Right ventricle myocardium superior (tissue), 1 donor: ENCODE data around the gene TTC3. TPM values are rescaled to one million over a fixed set of nuclear protein-coding genes. Genes with fewer than 3 reads are reported as not detected.
A peak's percentile ranks its signal among the peaks of the same experiment; 100 is the strongest.

Experiments used
- ATAC-seq: fragments of 200-7000 bp; cut with Tn5 transposase; one replicate; pipeline ENCODE4 v1.9.1; 2020; ENCODE audit warnings: mild to moderate bottlenecking; ENCODE audit not compliant: poor library complexity
- DNase-seq: peaks from one replicate; pipeline ENCODE4 v3.0.0-alpha.2; 2020
- intact Hi-C: fragments of 100-400 bp; cut with DNase I; formaldehyde crosslinking; loops from one replicate; pipeline ENCODE4 v1.11.2; 2022
- total RNA-seq: library from RNA; stranded (reverse); fragmentation: NEBNext Ultra II Directional; extraction: Animal tissue kit (Norgen Biotek cat#: 25700); gene quantifications from one replicate; pipeline ENCODE4 v1.2.1, GENCODE V29; 2021
- donor health status: DM: no; HTN: yes; CAD: no; lungs with severe emphysema.

TTC3 gene
- total RNA-seq, 1 donor from 2014 or later, result 36.3 TPM

DNA sequence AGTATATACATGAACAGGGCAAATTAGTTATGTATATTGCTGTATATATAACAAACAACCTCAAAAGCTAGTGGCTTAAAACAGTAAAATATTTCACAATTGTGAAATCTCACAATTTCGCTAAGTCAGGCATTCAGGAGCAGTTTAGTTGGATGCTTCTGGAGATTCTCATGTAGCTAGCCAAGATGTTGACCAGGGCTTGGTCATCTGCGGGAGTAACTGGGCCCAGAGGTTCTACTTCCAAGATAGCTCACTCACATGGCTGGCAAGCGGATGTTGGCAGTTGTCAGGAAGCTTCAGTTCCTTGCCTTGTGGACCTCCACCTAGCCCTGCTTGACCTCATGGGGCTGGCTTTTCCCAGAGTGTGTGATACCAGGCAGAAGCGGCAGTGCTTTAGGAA, 95.6 kb downstream of the TTC3 start:
- DNase-seq (no peak), ATAC-seq (no peak)
- intact Hi-C loops, result no loop called here

GRCh38 chr21:37172646-37173045, 99.6 kb downstream of the TTC3 start:
- intact Hi-C loops, result no loop called here
- DNase-seq, result no peak
- ATAC-seq, result no peak

- intact Hi-C loops, result no loop called here
- DNase-seq, result no peak
- no peak for ATAC-seq
These were observed 103.7 kb downstream of the TTC3 start for GRCh38 chr21:37176716-37177115.

DNA sequence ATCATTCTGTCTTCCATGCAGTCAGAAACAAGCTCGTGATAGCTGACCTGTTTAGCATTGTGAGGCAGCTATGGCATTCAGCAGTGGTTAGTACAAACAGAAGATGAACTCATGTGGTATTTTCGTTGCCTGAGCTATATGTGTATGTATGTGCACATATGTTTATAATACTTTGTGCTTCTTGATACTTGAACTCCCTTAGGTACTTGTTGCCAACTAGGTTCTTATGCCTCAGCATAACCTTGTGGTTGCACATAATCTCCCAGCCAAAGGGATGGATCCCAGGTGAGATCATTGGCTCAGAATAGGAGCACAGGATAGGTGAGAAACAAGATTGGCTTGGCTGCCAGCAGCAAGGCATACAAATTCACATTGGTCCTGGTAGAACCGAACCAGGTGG, 108.0 kb downstream of the TTC3 start:
- DNase-seq, result no peak
- ATAC-seq, result peak; percentile 29
- intact Hi-C loops, result no loop called here

- no peak for ATAC-seq
- intact Hi-C loops, result no loop called here
These were observed 109.2 kb downstream of the TTC3 start for GRCh38 chr21:37182222-37182621.

DNA sequence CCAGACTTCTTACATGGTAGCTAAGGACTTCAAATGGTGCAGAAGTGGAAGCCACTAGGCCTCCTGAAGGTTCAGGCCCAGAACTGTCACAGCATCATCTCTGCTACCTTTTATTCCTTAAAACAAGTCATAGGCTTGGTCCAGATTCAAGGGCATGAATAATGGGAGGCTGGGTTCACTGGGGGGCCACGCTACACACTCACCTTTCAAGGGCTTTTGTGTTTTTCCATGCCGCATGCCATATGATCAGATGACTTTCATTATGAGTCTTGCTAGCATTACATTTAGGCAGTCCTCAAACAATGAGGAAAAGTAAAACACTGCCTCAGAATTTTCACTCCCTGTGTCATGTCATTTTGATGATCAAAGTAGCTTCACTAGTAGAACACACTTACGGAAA, 110.7 kb downstream of the TTC3 start:
- DNase-seq (no peak), ATAC-seq (no peak)
- intact Hi-C loops, result no loop called here

More at GRCh38 chr21:37182222-37182621, 109.2 kb downstream of the TTC3 start:
- DNase-seq, result no peak

- ATAC-seq (no peak), DNase-seq (no peak)
- intact Hi-C loops, result no loop called here
These were observed 111.9 kb downstream of the TTC3 start for GRCh38 chr21:37184784-37185593.

GRCh38 chr21:37186983-37187382, 113.9 kb downstream of the TTC3 start:
- intact Hi-C loops, result no loop called here
- DNase-seq (no peak), ATAC-seq (no peak)

DNA sequence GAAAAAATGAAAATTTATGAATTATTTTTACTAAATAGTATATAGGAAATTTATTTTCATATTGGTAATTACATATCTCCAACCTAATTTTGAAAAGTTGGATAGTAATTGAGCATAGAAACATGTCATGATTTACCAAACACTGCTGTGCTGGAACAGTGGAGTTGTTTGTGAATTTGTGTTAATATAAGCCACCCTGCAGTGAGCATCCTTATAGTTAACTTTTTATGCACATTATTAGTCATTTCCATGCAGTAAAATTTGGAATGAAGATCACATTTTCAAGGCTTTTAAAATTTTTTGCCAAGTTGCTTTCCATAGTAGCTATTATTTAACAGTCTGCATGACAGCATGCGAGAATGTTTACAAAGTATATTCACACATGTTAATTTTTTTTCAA, 115.8 kb downstream of the TTC3 start:
- intact Hi-C loops, result no loop called here
- no peak for DNase-seq
- ATAC-seq, result no peak

DNA sequence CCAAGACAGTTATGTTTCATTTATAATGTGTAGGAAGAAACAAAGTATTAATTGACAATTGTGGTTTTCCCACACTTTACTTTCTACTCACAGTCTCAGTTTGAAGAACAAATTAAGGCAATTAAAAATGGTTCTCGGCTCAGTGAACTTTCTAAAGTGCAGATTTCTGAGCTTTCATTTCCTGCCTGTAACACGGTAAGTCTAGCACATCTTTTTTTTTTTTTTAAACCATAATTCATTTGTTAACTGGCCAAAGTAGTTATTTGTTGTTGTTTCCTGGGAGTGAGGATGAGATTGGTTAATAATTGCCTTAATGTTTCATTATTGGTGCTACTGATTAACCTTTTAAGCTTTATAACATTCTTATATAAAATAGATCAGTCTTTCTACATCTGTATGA, 119.0 kb downstream of the TTC3 start:
- no peak for ATAC-seq
- intact Hi-C loops, result no loop called here
- DNase-seq, result no peak

DNA sequence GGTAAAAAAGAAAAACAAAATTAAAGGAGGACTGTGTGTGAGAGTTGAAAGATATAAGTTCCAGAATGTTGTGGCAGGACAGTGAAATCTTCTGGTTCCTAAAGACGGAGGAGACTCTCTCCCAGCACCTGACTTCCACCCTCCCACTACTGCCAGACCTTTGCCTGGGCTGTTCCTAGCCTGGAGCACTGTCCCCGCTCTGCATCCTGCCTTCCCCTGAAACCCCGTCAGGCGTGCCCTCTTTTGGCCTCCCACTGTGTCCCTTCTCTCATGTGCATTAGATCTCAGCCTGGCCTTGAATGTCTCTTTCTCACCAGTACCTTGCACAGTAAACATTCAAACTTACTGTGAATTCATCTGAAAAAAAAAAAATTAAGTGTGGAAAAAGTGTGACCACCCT, 120.0 kb downstream of the TTC3 start:
- DNase-seq (no peak), ATAC-seq (no peak)
- intact Hi-C loops, result no loop called here

DNA sequence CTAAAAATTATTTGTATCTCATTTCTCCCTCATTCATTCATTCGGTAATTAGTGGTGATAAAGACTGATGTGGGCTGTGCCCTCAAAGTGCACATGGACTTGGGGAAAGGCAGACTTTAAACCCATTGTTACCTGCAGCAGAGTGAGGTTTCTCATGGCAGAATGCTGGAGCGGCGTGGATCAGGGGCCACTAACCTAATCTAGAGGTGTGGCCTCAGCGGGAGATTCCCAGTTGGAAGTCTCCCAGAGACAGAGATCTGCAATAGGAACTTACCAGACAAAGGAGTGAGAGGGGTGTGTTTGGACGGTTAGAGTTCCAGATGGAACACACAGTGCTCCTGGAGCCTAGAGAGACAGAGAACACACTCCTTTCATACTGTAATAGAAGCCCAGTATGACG, 120.6 kb downstream of the TTC3 start:
- ATAC-seq (no peak), DNase-seq (no peak)
- intact Hi-C loops, result no loop called here

DNA sequence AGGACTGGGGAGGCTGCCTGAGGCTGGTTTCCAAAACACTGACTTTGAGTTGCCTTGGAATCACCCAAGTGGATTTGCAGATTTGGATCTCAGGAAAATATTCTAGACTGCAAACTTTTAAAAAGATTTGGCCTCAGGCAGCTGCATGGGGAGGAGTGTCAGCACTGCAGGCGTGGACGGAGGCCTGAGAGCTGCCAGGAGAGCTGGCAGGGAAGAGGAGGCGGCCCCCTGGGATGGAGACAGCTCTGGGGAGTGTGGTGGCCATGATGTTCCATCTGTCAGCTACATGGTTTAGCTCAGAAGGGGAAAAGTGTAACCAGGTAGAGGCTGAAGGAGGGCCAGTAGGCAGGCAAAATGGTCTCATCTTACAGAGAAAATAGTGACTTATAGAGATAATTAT, 122.0 kb downstream of the TTC3 start:
- ATAC-seq, result no peak
- no peak for DNase-seq
- intact Hi-C loops, result no loop called here

GRCh38 chr21:37195610-37196009, 122.6 kb downstream of the TTC3 start:
- intact Hi-C loops, result no loop called here
- peak; percentile 39 for ATAC-seq
- DNase-seq, result no peak

- intact Hi-C loops, result no loop called here
- no peak for DNase-seq
- ATAC-seq, result no peak
These were observed 123.8 kb downstream of the TTC3 start for GRCh38 chr21:37196847-37197246.

GRCh38 chr21:37197746-37198145, 124.7 kb downstream of the TTC3 start:
- ATAC-seq (no peak), DNase-seq (no peak)
- intact Hi-C loops, result no loop called here

DNA sequence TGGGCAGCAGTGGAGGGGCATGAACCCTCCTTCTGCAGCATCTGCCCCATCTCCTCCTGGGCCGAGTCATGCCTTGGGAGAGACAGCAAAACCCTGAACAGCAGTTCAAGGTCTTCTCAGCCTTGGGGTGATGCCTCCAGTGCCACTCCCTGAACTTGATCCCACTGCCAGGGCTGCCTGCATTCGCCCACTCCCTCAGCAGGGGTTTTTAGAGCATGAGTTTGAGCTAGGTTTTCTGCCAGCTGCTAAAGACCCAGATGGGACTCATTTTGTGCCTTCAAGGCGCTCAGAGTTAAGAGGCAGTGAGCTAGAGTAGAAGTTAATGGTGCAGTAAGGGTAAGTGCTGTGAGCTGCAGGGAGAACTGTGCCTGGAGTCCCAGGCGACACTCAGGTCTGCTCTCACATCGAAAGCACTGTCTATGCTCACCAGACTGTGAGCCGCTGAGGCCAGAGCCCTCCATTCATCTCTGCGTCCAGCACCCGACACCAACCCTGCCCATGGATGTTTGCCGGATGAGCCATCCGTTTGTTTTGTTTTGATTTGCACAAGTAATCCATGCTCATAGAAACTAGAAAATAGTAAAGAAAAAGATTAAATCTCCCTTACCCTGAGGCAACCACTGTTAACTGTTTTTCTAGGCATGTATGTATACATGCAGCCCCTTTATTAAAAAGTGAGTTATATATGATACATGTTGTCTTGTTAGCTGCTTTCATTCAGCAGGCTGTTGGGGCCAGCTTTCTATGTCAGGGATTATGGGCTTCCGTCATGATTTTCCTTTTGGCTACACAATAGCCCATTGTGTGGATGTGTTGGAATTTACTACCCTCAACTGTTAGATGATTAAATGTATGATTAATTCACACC, 126.2 kb downstream of the TTC3 start:
- no peak for DNase-seq
- intact Hi-C loops, result no loop called here
- ATAC-seq, result no peak

- intact Hi-C loops, result no loop called here
- ATAC-seq (no peak), DNase-seq (no peak)
These were observed 127.8 kb downstream of the TTC3 start for GRCh38 chr21:37200641-37201480.
